GM19099 (cell line): ENCODE results near the gene TXLNB.

Experiments
- POLR2A ChIP-seq: IDR thresholded peaks from 3 replicates; pipeline ENCODE4 v1.6.1; 2011; ENCODE audit warnings: low read depth; ENCODE audit not compliant: insufficient read length; ENCODE audit errors: extremely low read depth

Gene TXLNB

GRCh38 chr6:139235661-139236060 lies 56.1 kb downstream of the TXLNB start:
- no peak for TF ChIP-seq POLR2A

- TF ChIP-seq POLR2A: no peak
These were observed 60.6 kb downstream of the TXLNB start for GRCh38 chr6:139231206-139231605.

DNA sequence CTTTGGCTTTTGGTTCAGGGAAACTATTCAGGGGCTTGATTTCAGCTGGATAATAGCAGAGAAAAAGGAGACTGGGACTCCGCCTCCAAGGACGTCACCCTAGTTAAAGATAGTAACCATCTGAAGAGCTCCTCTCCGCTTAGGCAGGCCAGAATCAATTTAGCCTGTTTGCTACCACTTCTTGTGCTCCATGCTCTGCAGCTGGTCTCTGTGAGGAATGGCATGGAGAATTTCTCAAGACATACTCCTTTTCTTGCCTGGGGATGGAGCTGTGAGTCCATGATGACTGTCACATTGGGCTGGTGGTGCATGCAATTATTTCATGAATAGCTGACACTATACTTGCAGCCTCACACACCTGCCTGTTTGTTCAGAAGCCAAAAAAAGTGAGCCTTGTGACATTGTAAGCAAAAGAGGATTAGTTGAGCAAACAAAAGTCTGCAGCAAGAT lies 61.4 kb downstream of the TXLNB start:
- no peak for TF ChIP-seq POLR2A

DNA sequence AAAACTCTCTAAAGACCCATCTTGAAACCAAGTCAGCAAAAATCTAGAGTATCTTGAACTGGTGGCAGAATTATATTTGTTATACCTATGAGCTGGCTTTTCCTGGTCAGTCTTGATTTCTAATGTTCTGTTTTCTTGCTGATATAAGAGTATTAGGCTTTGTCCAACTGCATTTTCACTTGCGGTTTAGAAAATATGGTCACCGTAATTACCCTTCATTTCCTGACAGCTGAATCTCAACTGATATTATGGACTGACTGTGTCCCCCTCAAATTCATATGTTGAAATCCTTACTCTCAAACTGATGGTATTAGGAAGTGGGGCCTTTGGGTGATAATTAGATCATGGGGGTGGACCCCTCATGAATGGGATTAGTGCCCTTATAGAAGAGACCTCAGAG lies 72.1 kb downstream of the TXLNB start:
- no peak for TF ChIP-seq POLR2A

- no peak for TF ChIP-seq POLR2A
These were observed 72.5 kb downstream of the TXLNB start for GRCh38 chr6:139219271-139219729.

- TF ChIP-seq POLR2A: no peak
These were observed 86.0 kb downstream of the TXLNB start for GRCh38 chr6:139205843-139206242.

GRCh38 chr6:139204978-139205377 lies 86.8 kb downstream of the TXLNB start:
- TF ChIP-seq POLR2A: no peak

- no peak for TF ChIP-seq POLR2A
These were observed 90.4 kb downstream of the TXLNB start for GRCh38 chr6:139201378-139201777.

DNA sequence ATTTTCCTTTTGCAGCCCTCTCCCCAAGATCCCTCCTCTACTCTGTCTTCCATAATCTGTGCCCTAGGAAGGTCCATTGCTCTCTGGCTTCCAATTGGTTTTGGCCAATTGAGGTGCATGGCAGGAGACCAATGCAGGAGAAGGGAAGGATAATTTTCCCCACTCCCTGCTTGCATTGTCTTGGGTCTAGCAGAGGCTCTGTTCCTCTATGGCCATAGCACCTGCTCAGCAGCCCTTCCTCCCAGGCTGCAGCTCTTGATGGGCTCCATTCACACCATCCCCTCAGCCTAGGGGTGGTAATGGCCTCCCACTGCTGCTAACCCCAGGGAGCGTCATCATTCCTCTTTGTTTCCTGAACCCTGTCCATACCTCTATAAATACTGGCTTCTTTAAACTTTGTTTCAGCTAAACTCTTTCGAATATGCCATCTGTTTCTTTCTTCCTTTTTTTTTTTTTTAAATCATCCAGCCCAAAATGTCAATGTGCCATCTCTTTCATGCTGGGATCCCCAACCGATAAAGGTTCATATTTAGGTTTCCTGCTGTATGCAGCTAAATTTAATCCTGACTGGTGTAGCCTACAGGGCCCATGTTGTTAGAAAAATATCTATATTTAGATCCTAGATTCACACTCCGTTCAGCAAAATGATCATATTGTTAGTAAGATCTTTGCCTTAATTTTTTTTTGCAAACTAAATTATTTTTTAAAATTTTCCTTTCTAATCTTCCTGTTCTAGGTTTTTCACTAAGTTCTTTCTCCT lies 93.1 kb downstream of the TXLNB start:
- TF ChIP-seq POLR2A: no peak

- TF ChIP-seq POLR2A: no peak
These were observed 97.1 kb downstream of the TXLNB start for GRCh38 chr6:139194740-139195139.
